ENCODE measurements around the gene CRIP2. TPM values are rescaled to one million over a fixed set of nuclear protein-coding genes. Genes with fewer than 3 reads are reported as not detected.

CRIP2 gene
- total and polyA plus RNA-seq, 2 experiments from 2014 or later: 3.4 to 9.6 TPM

GRCh38 chr14:105501504-105502291 is 27.1 kb downstream of the CRIP2 start:
- no peaks in the 10 kb centered on the region for H3K9me2 ChIP-seq (ENCODE audit: insufficient read depth)
- ATAC-seq: no peak

More at GRCh38 chr14:105501504-105502291, 27.1 kb downstream of the CRIP2 start:
- H3K4me1 Mint-ChIP-seq: 0 out of 3 replicates have a peak, but pooled peaks cover 2% of the 10 kb centered on the region
- H3K4me2 ChIP-seq: no peak overlapping the region
- no peak overlapping the region for H3K4me3 Mint-ChIP-seq
- H3F3A ChIP-seq (replicated peaks; ENCODE audit: low read depth): no peaks in the 10 kb centered on the region
- no peaks in the 10 kb centered on the region for H3K4me1 ChIP-seq (ENCODE audit: insufficient read depth)
- H3K36me3 Mint-ChIP-seq (ENCODE audit: low read depth): no peaks in the 10 kb centered on the region
- no peak overlapping the region for H3K4me3 ChIP-seq
- H3K36me3 ChIP-seq (ENCODE audit: insufficient read depth): no peaks in the 10 kb centered on the region
- H3K27ac ChIP-seq (ENCODE audit: low read depth): no peak overlapping the region
- no peaks in the 10 kb centered on the region for H3K79me2 ChIP-seq (replicated peaks; ENCODE audit: insufficient read depth)
- TF ChIP-seq CREB1 (CRISPR knock-in tag; IDR thresholded peaks at IDR 0.05; ENCODE audit: low read depth) (no peak), ZNF331 (CRISPR knock-in tag; IDR thresholded peaks at IDR 0.05; ENCODE audit: low read depth) (no peak), REST (IDR thresholded peaks at IDR 0.05; ENCODE audit: unreplicated experiment) (no peak), NANOG (IDR thresholded peaks at IDR 0.05; ENCODE audit: borderline replicate concordance) (no peak), STAT1 (IDR thresholded peaks at IDR 0.05; ENCODE audit: unreplicated experiment) (no peak), ZNF114 (CRISPR knock-in tag; IDR thresholded peaks at IDR 0.05) (no peak), POLR2AphosphoS5 (IDR thresholded peaks at IDR 0.05; ENCODE audit: low read depth) (no peak), EZH2 (IDR thresholded peaks at IDR 0.05; ENCODE audit: low read depth, unreplicated experiment) (no peak), EZH2phosphoT487 (IDR thresholded peaks at IDR 0.05; ENCODE audit: unreplicated experiment) (no peak), JUNB (IDR thresholded peaks at IDR 0.05; ENCODE audit: unreplicated experiment) (no peak), ZNF462 (CRISPR knock-in tag; IDR thresholded peaks at IDR 0.05) (no peak), ETS1 (IDR thresholded peaks at IDR 0.05) (no peak), CTCF (conservative IDR thresholded peaks at IDR 0.05; ENCODE audit: low read depth in 2 of 2) (no peak)
- H3K27me3 Mint-ChIP-seq (ENCODE audit: insufficient read depth, low read depth, poor library complexity): peaks cover 2% of the 10 kb centered on the region
- no peaks in the 10 kb centered on the region for H4K20me1 ChIP-seq (replicated peaks; ENCODE audit: insufficient read depth)
- DNase-seq (ENCODE audit: low spot score): no peak
- no peak overlapping the region for H2AFZ ChIP-seq
- no peaks in the 10 kb centered on the region; the same call in 2 of the 3 replicates for H3K9me3 Mint-ChIP-seq
- no peaks in the 10 kb centered on the region for H3K27me3 ChIP-seq (ENCODE audit: insufficient read depth)
- no peak overlapping the region for H3K27ac Mint-ChIP-seq

All from GM23338 (cell line).